HG03378 (cell line): ENCODE measurements around the gene PTPRN2.

Experiments used
- ATAC-seq: cut with Tn5 transposase; IDR thresholded peaks from one replicate; pipeline ENCODE4 v1.9.1; 2021; ENCODE audit warnings: mild to moderate bottlenecking, moderate library complexity; ENCODE audit not compliant: unreplicated experiment

The PTPRN2 gene

GRCh38 chr7:158556721-158557440 is 30.7 kb downstream of the PTPRN2 start:
- no peak for ATAC-seq

DNA sequence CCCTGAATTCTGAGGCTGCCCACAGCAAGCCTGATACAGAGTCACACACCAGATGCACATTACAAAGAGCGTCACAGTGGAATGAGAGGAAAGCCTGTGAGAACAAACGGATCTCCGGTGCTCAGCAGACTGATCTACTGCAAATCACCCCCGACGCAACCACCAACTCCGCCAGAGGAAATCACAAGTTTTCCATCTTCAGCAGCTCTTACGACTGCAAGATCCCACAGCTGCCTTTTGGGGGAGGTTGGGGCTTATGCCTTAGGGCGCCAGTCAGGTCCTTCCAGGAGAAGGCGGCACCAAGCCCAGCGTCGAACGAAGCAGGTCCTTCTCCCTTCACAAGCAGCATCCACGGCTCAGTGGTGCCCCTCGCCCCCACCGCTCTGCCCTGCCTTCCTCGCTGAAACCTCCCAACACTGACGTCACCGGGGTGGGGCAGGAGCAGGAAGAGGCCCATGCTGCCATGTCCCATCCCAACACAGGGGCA is 32.5 kb downstream of the PTPRN2 start:
- ATAC-seq: no peak

- no peak for ATAC-seq
These were observed 36.7 kb downstream of the PTPRN2 start for GRCh38 chr7:158550886-158551452.

GRCh38 chr7:158550394-158550700 is 37.3 kb downstream of the PTPRN2 start:
- no peak for ATAC-seq

DNA sequence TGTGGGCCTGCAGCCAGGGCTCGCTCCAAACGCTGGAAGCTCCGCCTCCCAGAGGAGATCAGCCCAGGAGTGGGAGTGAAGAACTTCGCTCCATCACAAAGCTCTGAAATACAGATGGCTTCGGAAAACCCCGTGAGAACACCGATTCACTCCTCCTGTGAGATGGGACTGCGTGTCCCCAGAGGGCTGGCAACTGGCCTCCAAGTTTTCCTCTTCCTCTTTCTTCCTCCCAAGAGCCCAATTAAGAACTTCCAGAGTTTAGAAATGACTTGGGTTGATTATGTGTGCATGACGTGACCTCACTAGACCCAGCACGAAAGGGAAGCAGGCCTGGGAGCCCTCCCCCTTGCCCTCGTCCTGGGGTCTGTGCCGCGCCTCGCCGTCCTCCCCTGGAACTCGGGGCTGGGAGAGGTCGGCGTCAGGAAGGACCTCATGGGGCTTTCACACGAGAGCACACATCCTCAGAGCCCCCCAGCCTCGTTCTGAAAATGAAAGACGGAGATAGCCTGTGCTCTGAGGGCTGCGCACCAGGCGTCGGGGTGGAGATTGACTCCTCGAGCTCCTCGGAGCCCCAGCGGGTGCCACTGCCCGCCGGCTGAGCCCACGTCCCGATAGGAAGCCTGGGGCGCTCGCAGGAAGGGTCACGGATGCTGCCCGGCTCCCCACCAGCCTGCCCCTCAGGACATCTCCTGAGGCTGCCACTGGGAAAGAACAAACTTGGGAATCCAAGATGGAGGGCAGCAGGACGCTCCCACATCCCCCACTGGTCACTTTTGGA is 37.8 kb downstream of the PTPRN2 start:
- no peak for ATAC-seq

DNA sequence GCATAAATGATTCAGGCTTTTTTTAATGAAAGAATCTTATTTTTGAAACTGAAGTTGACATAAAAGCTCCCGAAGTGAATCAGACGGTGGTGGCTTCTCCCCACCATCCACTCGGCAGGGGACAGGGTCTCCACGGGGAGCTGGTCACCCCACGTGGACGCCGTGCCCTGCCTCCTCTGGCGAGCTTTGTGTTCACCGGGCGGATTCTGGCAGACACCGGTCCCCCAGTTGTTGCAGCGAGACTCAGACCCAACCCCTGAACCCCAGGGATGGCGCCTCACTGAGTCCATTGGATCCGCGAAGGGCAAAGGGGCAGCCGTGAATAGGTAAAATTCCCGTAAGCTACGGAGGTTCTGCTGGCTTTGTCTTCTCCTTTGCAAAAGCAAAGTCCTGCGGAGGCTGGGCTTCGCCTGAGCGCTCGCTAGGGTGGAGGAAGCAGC is 38.4 kb downstream of the PTPRN2 start:
- ATAC-seq: no peak

DNA sequence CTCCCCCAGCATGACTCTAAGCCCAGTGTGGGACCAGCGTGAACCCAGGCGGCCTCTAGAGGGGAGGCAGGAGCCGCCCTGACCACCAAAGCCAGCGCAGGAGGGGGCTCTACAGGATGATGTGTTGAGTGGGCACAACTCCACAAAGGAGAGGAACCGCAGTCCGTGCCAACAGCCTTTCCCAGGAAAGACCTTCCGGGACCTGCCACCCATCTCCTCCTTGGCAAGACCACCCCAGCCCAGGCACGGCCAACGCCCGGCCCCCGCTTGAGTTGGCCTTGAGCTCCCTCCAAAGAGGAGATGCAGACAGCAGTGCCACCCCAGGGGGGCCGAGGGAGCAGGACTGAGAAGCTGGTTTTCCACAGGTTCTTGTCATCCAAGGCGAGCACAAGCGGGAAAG is 38.9 kb downstream of the PTPRN2 start:
- ATAC-seq: no peak

DNA sequence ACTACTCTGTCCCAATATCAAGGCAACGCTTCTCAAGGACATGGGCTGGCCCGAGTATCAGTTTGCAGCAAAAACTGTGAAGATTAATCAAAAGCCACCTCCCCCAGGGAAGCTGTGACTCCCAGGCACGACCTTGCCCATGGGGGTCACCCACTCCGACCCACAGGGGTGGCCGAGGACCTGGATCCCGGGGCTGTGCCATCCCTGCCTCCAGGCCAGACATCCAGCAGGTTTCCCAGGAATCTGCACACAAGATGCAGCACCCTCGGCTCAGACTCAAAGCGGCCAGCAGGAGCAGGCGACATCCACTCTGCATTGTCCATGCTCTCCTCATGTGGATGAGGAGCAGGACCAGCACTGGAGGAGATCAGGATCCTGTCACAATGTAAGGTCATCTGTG is 39.8 kb downstream of the PTPRN2 start:
- ATAC-seq: no peak

DNA sequence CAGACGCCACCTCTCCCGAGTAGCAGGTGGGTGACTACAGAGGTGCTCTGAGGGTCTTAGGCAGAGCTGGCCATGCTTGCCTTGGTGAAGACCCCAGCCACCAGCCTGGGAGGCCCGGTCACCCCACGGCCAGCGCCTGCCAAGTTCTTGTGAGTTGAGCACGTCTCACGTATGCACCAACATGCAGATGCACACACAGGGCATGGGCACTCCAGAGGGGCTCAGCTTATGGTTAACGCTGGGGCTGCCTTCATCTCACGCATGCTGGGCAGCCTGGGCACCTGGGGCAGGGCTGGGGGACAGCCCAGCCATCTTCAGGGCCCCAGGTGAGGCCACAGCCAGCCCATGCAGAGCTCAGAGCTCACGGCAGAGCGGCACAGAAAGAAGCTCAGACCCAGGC is 41.0 kb downstream of the PTPRN2 start:
- no peak for ATAC-seq

DNA sequence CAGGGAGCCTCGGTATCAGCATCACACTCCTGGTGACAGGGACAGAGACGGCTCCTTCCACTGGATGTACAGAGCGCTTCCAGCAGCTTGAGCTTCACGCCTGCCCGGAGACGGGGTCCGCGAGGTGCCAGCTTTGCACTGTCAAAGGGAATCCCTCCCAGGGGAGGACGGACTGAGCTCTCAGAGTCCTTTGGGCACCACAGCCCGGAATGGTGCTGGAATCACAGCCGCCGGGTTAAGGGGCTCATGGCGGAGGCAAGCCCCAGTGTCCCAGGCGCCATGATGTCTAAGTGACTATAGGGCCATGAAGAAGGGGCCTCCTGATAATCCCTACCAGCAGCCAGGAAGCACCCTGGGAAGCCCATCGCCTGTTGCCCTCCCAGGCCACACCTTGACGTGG is 41.4 kb downstream of the PTPRN2 start:
- no peak for ATAC-seq

DNA sequence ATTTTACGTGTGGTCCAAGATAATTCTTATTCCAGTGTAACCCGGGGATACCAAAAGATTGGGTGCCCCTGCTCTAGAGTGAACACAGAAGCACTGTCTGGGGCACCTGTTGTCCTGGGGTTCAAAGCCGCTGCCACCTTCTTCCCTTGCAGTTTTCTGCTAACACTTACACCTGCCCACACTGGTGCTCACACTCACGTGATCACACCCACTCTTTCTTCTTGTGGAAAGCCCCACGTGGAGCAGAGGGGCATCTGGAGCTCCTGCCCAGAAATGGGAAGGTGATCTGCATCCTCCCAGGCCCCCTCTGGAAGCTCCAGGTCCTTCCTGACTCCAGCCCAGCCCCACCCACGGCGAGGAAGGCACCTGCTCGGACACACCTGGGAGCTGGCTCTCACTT is 42.9 kb downstream of the PTPRN2 start:
- ATAC-seq: no peak

DNA sequence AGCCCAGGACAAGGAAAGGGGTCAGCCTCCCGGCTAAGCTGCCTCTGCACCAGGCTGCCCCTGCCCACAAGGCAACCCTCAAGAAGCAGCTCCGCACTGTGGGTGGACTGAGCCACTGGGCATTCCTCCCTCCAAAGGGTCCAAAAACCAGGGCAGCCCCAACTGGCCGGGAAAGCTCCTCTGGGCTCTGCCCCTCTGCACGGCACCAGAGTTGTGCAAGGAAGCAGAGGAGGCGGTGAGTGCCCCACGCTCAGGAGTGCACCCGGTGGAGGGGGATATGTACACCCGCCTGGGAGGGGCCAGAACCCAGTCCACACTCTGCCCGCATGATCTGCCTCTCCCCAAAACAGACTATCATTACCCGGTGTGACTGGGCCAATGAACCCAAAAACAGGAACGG is 43.8 kb downstream of the PTPRN2 start:
- ATAC-seq: no peak

GRCh38 chr7:158542651-158543566 is 44.7 kb downstream of the PTPRN2 start:
- ATAC-seq: no peak

DNA sequence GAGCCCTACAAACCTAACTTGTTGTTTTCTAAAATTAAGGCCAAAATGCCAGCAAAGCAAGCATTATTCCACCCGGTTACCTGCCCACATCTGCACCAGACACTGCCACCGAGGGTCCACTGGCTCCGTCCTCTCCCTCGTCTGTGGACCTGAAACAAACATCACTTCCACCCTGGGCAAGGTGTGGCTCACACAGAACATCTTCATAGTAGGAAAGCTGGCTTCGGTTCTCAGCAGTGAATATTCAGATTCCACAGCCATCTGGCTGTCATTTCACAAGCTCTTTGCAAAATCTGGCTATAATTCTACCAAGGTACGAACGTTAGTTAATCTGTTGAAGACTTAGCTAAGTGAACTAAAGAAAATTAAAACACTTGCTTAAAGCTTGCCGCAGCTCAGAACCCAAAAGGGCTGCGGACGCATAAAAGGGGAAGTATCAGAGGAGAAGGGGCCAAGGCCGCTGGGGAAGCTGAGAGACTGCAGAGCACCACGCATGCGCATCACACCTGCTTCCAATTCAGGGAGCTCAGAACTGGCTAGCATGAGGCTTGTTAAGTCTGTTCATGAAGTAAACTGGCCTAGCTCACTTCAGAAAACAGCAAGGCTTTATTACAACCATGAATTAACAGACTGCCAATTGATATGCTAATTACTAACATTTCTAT is 46.1 kb downstream of the PTPRN2 start:
- peak; percentile 62 for ATAC-seq

DNA sequence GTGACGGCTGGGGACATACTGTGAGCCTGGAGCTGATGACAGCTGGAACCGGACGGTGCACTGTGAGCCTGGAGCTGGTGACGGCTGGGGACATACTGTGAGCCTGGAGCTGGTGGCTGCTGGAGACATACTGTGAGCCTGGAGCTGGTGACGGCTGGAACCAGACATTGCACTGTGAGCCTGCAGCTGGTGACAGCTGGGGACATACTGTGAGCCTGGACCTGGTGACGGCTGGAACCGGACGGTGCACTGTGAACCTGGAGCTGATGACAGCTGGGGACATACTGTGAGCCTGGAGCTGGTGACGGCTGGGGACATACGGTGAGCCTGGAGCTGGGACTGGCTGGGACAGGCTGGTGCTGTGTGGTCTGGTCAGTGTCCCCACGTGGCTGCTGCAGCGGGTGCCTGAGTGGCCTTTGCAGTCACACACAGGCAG is 47.9 kb downstream of the PTPRN2 start:
- ATAC-seq: no peak

GRCh38 chr7:158538156-158538946 is 49.3 kb downstream of the PTPRN2 start:
- ATAC-seq: no peak

DNA sequence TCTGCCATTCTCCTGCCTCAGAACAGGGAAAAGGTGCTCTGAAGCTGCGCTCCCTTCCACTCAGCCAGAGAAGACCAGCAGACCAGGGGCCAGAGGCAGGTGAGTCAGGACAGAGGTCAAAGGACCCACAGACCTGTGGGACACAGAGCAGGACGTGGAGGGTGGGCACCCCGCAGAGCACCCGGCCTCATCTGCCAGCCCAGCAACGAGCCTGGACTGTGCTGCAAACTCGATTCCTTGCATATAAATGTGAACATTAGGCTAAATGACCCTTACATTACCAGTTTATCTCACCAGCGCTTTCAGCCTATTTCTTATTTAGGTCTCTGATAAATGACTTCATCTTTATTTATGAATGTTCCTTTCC is 50.1 kb downstream of the PTPRN2 start:
- no peak for ATAC-seq

DNA sequence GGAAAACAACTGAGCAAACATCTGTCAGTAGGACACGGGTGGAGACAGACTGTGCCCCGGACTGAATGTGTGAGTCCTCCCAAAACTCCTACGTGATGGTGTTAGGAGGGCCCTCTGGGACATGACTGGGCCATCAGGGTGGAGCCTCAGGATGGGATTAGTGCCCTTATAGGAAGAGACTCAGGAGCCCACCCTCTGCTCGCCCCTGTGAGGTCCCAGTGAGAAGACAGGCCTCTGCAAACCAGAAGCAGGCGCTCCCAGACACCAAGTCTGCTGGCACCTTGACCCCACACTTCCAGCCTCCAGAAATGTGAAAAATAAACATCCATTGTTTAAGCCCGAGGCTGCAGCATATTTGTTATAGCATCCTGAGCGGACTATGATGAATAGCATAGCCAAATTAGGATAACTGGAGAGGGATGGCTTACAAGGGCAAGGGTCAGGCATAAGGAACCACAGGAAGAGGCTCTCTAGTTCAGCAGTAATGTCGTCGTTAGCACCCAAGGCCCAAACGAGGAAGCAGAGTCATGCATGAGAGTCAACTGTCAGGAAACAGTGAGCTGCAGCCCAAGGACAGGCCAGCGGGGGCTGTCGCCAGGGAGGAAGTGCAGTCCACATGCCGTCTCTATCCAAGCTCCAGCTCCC is 50.6 kb downstream of the PTPRN2 start:
- ATAC-seq: no peak

DNA sequence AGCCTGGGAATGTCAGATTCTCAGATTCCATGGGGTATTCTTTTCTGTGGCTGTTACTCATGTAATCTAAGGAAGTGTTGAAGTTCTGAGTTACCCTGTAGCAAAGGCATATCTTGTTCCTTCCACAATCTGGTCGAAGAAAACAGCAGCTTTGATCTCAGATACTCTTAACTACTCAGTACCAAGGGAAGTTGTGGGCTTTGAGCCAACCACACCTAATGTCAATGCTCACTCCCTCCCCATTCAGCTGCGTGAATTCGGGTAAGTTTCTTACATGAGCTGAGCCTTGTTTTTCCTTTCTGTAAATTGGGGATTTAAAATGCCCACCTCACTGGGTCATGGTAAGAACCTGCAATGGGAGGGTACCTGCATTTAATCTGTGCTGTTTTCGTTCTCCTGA is 52.5 kb downstream of the PTPRN2 start:
- no peak for ATAC-seq
